DMS79 treated with DMSO at 0.1 percent for 48 hours (cell line): ENCODE data around the gene DEGS1.
A peak's percentile ranks its signal among the peaks of the same experiment; 100 is the strongest.

Experiments used
- DNase-seq: peaks from one replicate; lab custom pipeline; 2025; lab: John Stamatoyannopoulos, UW

Gene DEGS1

GRCh38 chr1:224182866-224183590 is at the start of gene DEGS1:
Gene DEGS1 (plus strand): TSS chr1:224183240. CDS start chr1:224183337, 97 bp downstream.
- peak; percentile 87 for DNase-seq

GRCh38 chr1:224133741-224134299 is 49.2 kb upstream of the DEGS1 start:
- DNase-seq = no peak

GRCh38 chr1:224137518-224137917 is 45.5 kb upstream of the DEGS1 start:
- DNase-seq = no peak

GRCh38 chr1:224138198-224138597 is 44.8 kb upstream of the DEGS1 start:
- no peak for DNase-seq

GRCh38 chr1:224141693-224142092 is 41.3 kb upstream of the DEGS1 start:
- DNase-seq = no peak

GRCh38 chr1:224149709-224150108 is 33.3 kb upstream of the DEGS1 start:
- DNase-seq = no peak

GRCh38 chr1:224151117-224151516 is 31.9 kb upstream of the DEGS1 start:
- no peak for DNase-seq

GRCh38 chr1:224157316-224157715 is 25.7 kb upstream of the DEGS1 start:
- DNase-seq = no peak

- no peak for DNase-seq
Observed at GRCh38 chr1:224159541-224159940, 23.5 kb upstream of the DEGS1 start.

- no peak for DNase-seq
Observed at GRCh38 chr1:224160171-224160682, 22.8 kb upstream of the DEGS1 start.

GRCh38 chr1:224162768-224163167 is 20.3 kb upstream of the DEGS1 start:
- DNase-seq = no peak

GRCh38 chr1:224163311-224163710 is 19.7 kb upstream of the DEGS1 start:
- no peak for DNase-seq

- no peak for DNase-seq
Observed at GRCh38 chr1:224168859-224169380, 14.1 kb upstream of the DEGS1 start.

- DNase-seq = no peak
Observed at GRCh38 chr1:224169718-224170270, 13.2 kb upstream of the DEGS1 start.

GRCh38 chr1:224170343-224170742 is 12.7 kb upstream of the DEGS1 start:
- DNase-seq = no peak

- no peak for DNase-seq
Observed at GRCh38 chr1:224170748-224171478, 12.1 kb upstream of the DEGS1 start.

GRCh38 chr1:224172229-224172628 is 10.8 kb upstream of the DEGS1 start:
- DNase-seq = no peak

GRCh38 chr1:224173523-224173922 is 9.5 kb upstream of the DEGS1 start:
- DNase-seq = no peak

GRCh38 chr1:224175617-224176016 is 7.4 kb upstream of the DEGS1 start:
- no peak for DNase-seq

- DNase-seq = no peak
Observed at GRCh38 chr1:224177356-224177999, 5.6 kb upstream of the DEGS1 start.

- DNase-seq = no peak
Observed at GRCh38 chr1:224178894-224179293, 4.1 kb upstream of the DEGS1 start.
